Esophagus squamous epithelium (tissue), 4 donors: Measurements from ENCODE around the gene PFKP.

ENCODE experiments used
- CTCF ChIP-seq, 6 experiments: fragments of 450-650 bp in 4 of 6; fragments of 200-600 bp in 2 of 6; sonication (generic) in 2 of 6; IDR thresholded peaks; one replicate each; pipeline ENCODE4 v1.5.1; 2016 to 2019; ENCODE audit warnings: antibody characterized with exemption in 6 of 6, mild to moderate bottlenecking in 4 of 6, moderate library complexity in 4 of 6
- POLR2A ChIP-seq, 4 donors: fragments of 450-650 bp; IDR thresholded peaks; one replicate each; pipeline ENCODE4 v1.6.1; 2017; ENCODE audit warnings: antibody characterized with exemption in 4 of 4, mild to moderate bottlenecking in 4 of 4, moderate library complexity in 3 of 4

GRCh38 chr10:3150961-3151360 is 83.6 kb downstream of the PFKP start:
- TF ChIP-seq CTCF (IDR thresholded peaks at IDR 0.05) (no peak), POLR2A (IDR thresholded peaks at IDR 0.05) (no peak)
